Adipocyte (in vitro differentiated cells): ENCODE data around the gene DAAM1.

Source experiments
- DNase-seq: peaks from one replicate; pipeline ENCODE4 v3.0.0-alpha.2; 2015; ENCODE audit warnings: low read depth
- H3K27me3 ChIP-seq: replicated peaks from 2 replicates; pipeline ENCODE4 v1.7.0; 2013; ENCODE audit warnings: mild to moderate bottlenecking, low read length, moderate library complexity; ENCODE audit not compliant: control insufficient read depth, insufficient read depth
- H3K36me3 ChIP-seq: 2 replicates; pipeline ENCODE4 v1.7.0; 2013; ENCODE audit warnings: low read length, mild to moderate bottlenecking, moderate library complexity; ENCODE audit not compliant: control insufficient read depth, insufficient read depth, severe bottlenecking
- H3K4me1 ChIP-seq: 2 replicates; pipeline ENCODE4 v1.7.0; 2013; ENCODE audit warnings: mild to moderate bottlenecking, low read length, moderate library complexity; ENCODE audit not compliant: control insufficient read depth, insufficient read depth
- H3K4me3 ChIP-seq: 2 replicates; pipeline ENCODE4 v1.7.0; 2013; ENCODE audit warnings: mild to moderate bottlenecking, low read length, moderate library complexity
- H3K9ac ChIP-seq: 2 replicates; pipeline ENCODE4 v1.7.0; 2013; ENCODE audit warnings: mild to moderate bottlenecking, low read length, moderate library complexity
- H3K9me3 ChIP-seq: 2 replicates; pipeline ENCODE4 v1.7.0; 2013; ENCODE audit warnings: mild to moderate bottlenecking, low read length, moderate library complexity; ENCODE audit not compliant: control insufficient read depth

Gene DAAM1

DNA sequence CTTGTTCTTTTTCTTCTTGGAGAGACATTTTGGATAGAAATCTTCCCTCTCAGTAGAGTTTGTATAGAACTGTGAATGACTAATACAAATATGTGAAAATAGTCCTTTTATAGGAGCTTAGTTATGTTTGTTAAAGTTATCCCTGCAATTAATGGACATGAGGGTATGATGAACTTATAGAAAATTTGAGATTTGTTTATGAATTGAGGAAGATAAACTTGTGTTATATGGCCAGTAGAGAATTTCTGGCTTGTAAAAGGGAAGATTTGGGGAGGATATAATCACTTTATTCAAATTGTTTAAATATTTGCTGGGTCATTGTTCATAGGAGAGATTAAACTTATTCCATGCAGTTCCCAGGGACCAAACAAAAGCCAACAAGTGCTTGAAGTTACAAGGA, 119.6 kb downstream of the DAAM1 start:
- H3K9ac ChIP-seq = no peak overlapping the region
- no peak overlapping the region for H3K4me3 ChIP-seq
- peaks cover 7% of the 10 kb centered on the region for H3K9me3 ChIP-seq
- H3K4me1 ChIP-seq = peaks cover 30% of the 10 kb centered on the region
- DNase-seq = no peak
- no peaks in the 10 kb centered on the region for H3K36me3 ChIP-seq
- no peaks in the 10 kb centered on the region for H3K27me3 ChIP-seq

DNA sequence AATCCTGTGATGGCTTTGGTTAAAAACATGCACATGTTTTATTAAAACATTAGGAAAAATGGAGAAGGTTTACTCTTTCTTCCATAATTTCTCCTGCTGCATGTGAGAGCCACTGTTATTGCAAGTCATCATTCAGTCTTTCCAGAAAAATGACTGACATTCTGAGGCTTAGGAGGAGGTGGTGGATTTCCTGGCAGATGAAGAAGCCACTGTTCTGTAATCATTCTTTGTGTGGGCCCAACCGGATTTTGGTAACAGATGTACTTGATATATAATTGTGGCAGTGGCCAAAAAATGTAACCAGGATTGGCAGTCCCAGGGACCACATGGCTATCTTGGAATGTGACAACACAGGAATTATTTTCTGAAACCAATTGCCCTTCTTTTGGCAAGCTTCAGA, 120.2 kb downstream of the DAAM1 start:
- peaks cover 36% of the 10 kb centered on the region for H3K4me1 ChIP-seq
- H3K9ac ChIP-seq = no peak overlapping the region
- H3K9me3 ChIP-seq = peaks cover 7% of the 10 kb centered on the region
- no peaks in the 10 kb centered on the region for H3K27me3 ChIP-seq
- no peak overlapping the region for H3K4me3 ChIP-seq
- DNase-seq = no peak
- no peaks in the 10 kb centered on the region for H3K36me3 ChIP-seq

DNA sequence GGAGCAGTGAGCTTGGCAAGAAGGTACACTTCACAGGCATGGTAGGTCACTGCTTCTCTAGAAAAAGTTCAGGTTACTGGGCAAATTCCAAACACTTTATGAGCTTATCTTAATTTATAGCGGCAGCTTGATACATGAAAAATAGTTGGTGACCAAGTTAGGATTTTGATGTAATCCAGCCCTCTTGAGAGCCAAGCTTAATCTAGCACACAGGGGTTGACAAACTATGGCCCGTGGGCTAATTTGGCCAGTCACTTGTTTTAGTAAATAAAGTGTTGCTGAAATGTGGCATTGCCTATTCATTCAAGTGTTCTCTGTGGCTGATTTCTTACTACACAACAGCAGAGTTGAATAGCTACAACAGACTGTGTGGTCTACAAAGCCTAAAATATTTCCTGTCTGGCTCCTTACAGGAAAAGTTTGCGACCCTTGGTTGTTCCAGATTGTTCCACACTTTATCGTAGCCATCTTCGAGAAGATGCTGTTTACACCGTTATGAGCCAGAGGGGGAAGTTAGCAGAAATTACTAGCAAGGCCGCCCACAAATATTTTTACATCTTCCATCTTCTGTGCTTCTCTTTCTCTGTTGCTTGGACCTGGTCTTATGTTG, 120.9 kb downstream of the DAAM1 start:
- no peak overlapping the region for H3K4me3 ChIP-seq
- no peaks in the 10 kb centered on the region for H3K36me3 ChIP-seq
- peaks cover 41% of the 10 kb centered on the region for H3K4me1 ChIP-seq
- H3K9ac ChIP-seq = no peak overlapping the region
- peaks cover 7% of the 10 kb centered on the region for H3K9me3 ChIP-seq
- H3K27me3 ChIP-seq = no peaks in the 10 kb centered on the region
- DNase-seq = no peak

DNA sequence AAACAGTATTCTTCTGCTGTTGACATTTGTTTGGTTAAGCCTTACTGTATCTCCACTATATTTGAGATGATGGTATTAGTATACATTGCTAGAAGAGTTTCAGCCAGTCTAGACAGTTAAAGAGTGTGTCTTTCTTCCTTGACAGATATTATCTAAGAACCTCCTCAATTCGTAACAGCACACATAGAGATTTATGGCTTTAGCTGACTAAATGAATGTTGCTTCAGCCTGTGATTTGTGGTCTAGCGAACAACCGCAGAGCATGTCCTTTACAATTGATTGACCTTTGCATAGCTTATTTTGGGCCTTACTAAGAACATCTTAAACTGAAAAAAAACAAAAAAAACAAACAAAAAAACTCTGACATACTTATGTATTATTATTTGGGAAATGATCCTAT, 122.2 kb downstream of the DAAM1 start:
- peaks cover 40% of the 10 kb centered on the region for H3K4me1 ChIP-seq
- H3K9ac ChIP-seq = no peak overlapping the region

DNA sequence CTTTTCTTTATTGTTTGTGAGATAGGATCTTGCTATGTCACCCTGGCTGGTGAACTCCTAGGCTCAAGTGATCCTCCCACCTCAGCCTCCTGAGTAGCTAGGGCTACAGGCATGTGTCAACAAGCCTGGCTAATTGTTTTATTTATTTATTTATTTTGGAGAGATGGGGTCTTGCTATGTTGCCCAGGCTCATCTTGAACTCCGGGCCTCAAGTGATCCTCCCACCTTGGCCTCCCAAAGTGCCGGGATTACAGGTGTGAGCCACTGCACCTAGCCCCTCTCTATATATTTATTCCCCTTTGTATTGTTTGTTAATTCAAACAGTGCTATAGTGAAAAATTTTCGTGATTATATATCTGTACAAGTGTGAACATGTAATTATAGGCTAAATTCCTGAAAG, 123.3 kb downstream of the DAAM1 start:
- H3K27me3 ChIP-seq = no peaks in the 10 kb centered on the region
- H3K4me1 ChIP-seq = peaks cover 31% of the 10 kb centered on the region
- peaks cover 2% of the 10 kb centered on the region for H3K9me3 ChIP-seq
- H3K36me3 ChIP-seq = no peaks in the 10 kb centered on the region
- no peak overlapping the region for H3K9ac ChIP-seq
- no peak for DNase-seq
- H3K4me3 ChIP-seq = no peak overlapping the region

More for the DNA sequence above, 122.2 kb downstream of the DAAM1 start:
- Histone ChIP-seq H3K36me3 (no peaks in the 10 kb centered on the region), H3K9me3 (peaks cover 7% of the 10 kb centered on the region), H3K4me3 (no peak overlapping the region), H3K27me3 (no peaks in the 10 kb centered on the region)
- DNase-seq = no peak

DNA sequence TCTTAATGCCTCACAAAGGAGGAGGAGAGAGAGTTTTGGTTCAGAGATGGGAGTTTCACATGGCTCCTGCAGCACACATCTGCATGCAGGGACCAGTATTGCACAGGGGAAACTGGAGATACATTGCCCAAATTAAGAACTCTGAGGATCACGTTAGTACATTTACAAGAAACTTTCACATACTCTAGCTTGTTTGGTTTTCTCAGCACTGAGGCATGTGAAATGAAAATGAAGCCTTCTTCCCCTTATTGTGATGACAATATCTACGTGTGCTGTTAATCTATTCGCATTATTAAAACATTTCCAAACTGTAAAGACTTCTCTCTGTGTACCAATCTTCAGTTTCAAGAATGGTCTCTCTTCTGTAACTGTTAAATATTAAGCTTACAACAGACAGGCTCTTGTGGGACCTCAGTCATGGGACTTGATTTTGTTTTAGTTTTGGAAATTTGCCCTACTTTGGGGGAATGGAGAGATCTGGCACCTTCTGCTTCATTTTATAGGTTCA, 124.7 kb downstream of the DAAM1 start:
- no peaks in the 10 kb centered on the region for H3K27me3 ChIP-seq
- no peak for DNase-seq
- no peaks in the 10 kb centered on the region for H3K9me3 ChIP-seq
- H3K4me1 ChIP-seq = peaks cover 35% of the 10 kb centered on the region
- no peak overlapping the region for H3K9ac ChIP-seq
- H3K4me3 ChIP-seq = no peak overlapping the region
- H3K36me3 ChIP-seq = no peaks in the 10 kb centered on the region

DNA sequence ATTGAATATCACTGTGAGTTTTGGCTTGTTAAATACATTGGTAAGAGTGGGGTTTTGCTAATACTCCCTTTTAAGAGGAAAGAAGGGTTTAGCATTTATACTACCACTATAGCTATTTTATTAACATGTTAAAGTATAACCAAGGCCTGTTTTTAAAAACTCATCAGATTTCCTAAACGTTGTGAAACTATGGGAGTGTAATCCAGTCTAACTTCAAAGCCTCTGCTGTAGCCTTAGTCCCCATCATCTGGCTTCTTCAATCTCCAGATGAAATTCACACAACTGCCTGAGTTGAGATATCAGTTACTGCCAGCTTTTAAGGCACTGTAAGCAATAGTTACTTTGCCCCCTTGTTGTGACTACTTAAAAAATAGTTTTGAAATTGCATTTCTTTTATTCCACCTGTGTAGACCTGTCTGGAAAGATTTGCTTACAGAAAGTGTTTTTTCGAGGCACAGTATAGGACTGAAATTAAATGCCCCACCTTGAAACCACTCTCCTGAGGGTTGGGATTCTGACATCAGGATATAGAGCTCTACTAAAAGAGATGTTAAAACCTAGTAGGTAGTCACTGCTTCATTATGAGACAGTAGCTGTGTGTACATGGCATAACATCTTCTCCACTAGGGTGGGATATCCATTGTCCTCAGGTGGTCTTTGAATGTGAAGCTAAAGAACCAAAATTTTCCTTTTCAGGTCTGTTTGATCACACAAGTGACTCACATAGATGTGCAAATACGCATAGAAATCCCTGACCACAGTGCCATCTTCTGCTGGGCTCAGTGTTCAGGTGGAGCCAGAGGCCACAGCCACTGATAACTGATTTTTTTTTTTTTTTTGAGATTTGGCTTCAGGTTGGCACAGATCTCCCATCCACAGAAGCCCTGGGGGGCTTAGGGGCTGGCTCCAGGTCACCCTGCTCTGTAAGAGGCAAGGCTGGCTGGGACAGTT, 125.5 kb downstream of the DAAM1 start:
- H3K27me3 ChIP-seq = no peaks in the 10 kb centered on the region
- no peaks in the 10 kb centered on the region for H3K9me3 ChIP-seq
- H3K36me3 ChIP-seq = no peaks in the 10 kb centered on the region
- H3K4me1 ChIP-seq = peaks cover 36% of the 10 kb centered on the region
- H3K4me3 ChIP-seq = no peak overlapping the region
- H3K9ac ChIP-seq = no peak overlapping the region
- DNase-seq = no peak

DNA sequence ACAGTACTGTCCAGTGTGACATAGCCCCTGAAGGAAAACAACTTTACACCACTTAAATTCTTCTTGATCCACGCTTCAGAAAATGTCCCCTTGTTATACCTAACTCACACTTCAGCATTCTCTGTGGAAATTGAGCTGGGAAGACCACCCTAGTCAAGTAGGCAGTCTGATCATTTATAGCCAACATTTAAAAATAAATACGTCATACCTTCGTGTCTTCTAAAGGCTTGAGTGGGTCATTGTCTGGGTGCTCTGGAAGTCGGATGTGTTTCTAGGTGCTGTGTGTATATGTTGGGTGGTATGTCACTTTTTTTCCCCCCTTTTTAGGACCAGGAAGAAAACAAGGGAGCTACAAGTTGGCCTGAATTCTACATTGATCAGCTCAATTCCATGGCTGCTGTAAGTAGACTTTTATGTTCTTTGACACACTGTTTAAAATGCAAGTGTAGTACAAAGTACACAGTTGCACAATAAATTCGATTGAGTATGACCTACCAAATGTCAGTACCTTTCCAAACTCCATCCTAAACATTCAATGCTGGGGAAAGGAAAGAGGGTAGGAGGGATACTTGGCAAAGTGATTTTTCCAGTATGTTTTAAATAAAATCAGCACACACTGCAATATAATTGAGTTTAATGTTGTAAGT, 126.6 kb downstream of the DAAM1 start:
- peaks cover 44% of the 10 kb centered on the region for H3K4me1 ChIP-seq
- H3K9ac ChIP-seq = no peak overlapping the region
- no peaks in the 10 kb centered on the region for H3K9me3 ChIP-seq
- H3K4me3 ChIP-seq = no peak overlapping the region
- H3K36me3 ChIP-seq = no peaks in the 10 kb centered on the region
- no peak for DNase-seq
- H3K27me3 ChIP-seq = no peaks in the 10 kb centered on the region

DNA sequence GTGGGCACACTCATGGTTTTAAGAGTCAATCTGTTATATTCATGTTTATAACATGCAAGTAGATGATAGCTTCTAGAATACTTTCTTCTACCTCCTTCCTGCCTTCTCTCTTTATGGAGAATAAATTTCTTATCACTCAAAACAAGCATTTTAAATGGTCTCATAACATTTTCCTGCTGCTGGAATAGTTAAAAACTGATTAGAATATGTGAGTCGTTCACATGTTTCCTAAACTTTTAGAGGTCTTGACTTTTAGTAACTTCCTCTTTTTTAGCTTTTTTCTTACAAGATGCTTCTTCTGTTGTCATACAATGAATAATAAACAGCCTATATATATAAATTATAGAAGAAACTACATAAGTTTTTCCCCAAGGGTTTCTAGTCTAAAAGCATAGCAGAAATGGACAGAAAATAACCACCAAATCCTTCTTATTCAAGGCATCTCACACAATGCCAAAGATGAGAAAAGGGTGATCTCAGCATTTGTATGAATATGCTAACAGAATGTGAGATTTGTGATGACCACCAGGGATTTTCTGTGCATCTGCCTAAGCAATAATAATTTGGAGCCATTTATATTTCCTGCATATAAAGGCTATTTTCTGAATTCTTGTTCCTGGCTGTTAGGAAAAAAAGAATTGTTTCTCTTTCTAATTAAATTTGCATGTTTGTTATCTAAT, 127.8 kb downstream of the DAAM1 start:
- H3K9ac ChIP-seq = no peak overlapping the region
- H3K36me3 ChIP-seq = no peaks in the 10 kb centered on the region
- no peaks in the 10 kb centered on the region for H3K9me3 ChIP-seq
- H3K4me3 ChIP-seq = no peak overlapping the region
- H3K27me3 ChIP-seq = no peaks in the 10 kb centered on the region
- DNase-seq = no peak
- peaks cover 55% of the 10 kb centered on the region for H3K4me1 ChIP-seq

DNA sequence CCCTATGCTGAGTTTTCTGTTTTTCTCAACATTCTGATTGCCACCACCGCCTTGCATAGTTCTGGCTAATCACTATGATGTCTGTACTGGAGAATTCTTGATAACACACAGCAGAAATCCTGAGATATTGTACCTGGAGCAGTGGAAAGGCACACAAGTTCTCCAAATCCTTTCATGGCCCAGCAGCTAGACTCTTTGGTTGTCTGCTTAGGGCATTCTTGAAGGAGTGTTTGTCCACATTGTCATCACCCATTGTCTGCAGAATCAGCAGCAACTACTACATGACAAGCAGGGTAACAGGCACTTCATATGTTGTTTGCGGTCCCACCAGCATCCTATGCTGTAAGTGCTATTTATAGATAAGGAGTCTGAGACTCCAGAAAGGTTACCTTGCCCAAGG, 128.9 kb downstream of the DAAM1 start:
- Histone ChIP-seq H3K4me1 (peaks cover 62% of the 10 kb centered on the region), H3K4me3 (no peak overlapping the region), H3K36me3 (no peaks in the 10 kb centered on the region), H3K27me3 (no peaks in the 10 kb centered on the region), H3K9ac (no peak overlapping the region), H3K9me3 (no peaks in the 10 kb centered on the region)
- DNase-seq = no peak
